ENCODE measurements around the gene VRK2.

DNA sequence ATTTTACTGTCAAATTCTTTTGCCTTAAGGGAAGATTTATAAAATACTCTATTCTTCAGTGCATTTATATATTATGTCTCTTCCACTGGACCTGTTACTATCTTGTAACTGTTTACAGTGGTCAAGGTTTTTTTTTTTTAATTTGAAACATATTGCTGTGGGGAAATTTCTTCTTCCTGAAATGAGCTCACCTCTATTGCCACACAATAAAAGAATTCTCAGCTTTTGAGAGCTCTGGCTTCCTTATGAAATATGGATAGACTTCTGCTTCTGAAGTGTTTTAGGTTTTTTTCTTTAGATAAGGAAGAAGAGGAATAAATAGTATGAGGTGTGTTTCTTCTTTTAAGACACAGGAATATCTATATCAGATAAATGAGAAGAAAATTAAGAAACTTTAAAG is 7.7 kb downstream of the VRK2 start:
- TF ChIP-seq, protein P1, sequence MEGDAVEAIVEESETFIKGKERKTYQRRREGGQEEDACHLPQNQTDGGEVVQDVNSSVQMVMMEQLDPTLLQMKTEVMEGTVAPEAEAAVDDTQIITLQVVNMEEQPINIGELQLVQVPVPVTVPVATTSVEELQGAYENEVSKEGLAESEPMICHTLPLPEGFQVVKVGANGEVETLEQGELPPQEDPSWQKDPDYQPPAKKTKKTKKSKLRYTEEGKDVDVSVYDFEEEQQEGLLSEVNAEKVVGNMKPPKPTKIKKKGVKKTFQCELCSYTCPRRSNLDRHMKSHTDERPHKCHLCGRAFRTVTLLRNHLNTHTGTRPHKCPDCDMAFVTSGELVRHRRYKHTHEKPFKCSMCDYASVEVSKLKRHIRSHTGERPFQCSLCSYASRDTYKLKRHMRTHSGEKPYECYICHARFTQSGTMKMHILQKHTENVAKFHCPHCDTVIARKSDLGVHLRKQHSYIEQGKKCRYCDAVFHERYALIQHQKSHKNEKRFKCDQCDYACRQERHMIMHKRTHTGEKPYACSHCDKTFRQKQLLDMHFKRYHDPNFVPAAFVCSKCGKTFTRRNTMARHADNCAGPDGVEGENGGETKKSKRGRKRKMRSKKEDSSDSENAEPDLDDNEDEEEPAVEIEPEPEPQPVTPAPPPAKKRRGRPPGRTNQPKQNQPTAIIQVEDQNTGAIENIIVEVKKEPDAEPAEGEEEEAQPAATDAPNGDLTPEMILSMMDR (conservative IDR thresholded peaks at IDR 0.05), result no peak
- no peak for TF ChIP-seq ZFX (IDR thresholded peaks at IDR 0.05)

Measured in C4-2B (cell line).